Endothelial cell of umbilical vein (primary cell): ENCODE results near the gene UTP18.

Experiments used
- CTCF ChIP-seq, 2 donors: IDR thresholded peaks; 1 replicate in 1 of 2; 2 replicates in 1 of 2; pipeline ENCODE4 v1.5.1; 2011; ENCODE audit warnings: low read length in 2 of 2, mild to moderate bottlenecking in 2 of 2, moderate library complexity in 2 of 2, control low read depth in 1 of 2, inconsistent platforms in 1 of 2, low read depth in 1 of 2; ENCODE audit not compliant: insufficient read depth in 1 of 2; ENCODE audit errors: extremely low read depth in 1 of 2
- EZH2 ChIP-seq: IDR thresholded peaks from 2 replicates; pipeline ENCODE4 v1.6.1; 2012; ENCODE audit warnings: borderline replicate concordance, low read depth, mild to moderate bottlenecking, moderate library complexity, low read length, inconsistent platforms; ENCODE audit not compliant: severe bottlenecking
- MAX ChIP-seq: IDR thresholded peaks from 2 replicates; pipeline ENCODE4 v1.6.1; 2011; ENCODE audit not compliant: insufficient read depth, insufficient read length

- TF ChIP-seq MAX (no peak), CTCF (IDR thresholded peaks at IDR 0.05; ENCODE audit: extremely low read depth in 1 of 2, insufficient read depth in 1 of 2, low read depth in 1 of 2, low read length in 2 of 2) (no peak), EZH2 (no peak)
Measured at GRCh38 chr17:51319186-51319585, 58.8 kb downstream of the UTP18 start.
